ENCODE measurements around the gene GNAZ. TPM values are rescaled to one million over a fixed set of nuclear protein-coding genes. Genes with fewer than 3 reads are reported as not detected.

The GNAZ gene
- total RNA-seq, 5 donors from 2014 or later (not counting 1 experiment from before 2014, with no cell fraction given) = 0.70 to 1.4 (median 1.3) TPM

DNA sequence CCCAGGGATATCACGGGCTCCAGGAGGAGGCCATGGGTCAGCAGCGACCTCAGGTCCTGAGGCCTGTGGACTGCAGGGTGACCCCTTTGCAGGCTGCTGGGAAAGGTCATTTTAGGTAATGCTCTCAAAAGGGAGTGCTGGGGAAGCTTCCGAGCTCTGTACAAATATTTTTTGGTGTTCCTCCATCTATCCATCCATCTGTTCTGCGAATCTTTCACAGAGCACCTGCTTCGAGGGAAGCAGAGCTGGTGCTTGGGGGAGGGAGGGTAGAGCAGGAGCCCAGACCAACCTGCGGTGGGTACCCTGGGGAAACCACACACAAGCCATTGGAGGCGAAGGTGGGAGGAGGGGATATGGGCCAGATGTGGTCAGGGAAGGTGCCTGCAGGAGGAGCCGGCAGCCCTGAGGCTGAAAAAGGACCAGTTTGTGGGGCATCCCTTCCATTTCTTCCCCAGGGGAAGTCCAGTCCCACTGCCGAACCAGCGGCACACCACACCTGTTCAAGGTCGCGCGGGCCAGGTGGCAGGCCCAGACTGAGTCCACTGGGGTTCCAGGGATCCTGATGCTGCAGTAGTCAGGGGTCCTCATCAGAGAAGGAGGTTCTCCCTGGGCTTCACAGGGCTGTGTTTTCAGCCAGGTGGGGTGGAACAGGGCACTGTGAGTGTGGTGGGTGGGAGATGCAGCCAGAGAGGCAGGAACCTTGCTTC lies 13.1 kb downstream of the GNAZ start:
- H3K4me3 ChIP-seq (ENCODE audit: control insufficient read depth in 1 of 2, extremely low read depth in 1 of 2, low read length in 1 of 2) = no peak overlapping the region
- H3K4me1 ChIP-seq (ENCODE audit: control insufficient read depth in 1 of 2, extremely low read depth in 1 of 2, insufficient read depth in 2 of 2, low read length in 2 of 2) = peaks cover 0 to 6% of the 10 kb centered on the region in 2 experiments
- no peak overlapping the region for H3K27ac ChIP-seq (ENCODE audit: low read length)
- H3K4me1 Mint-ChIP-seq = peaks cover 0 to 16% (median 6%) of the 10 kb centered on the region in 3 donors
- H3K27ac Mint-ChIP-seq = no peak overlapping the region
- H3K27me3 Mint-ChIP-seq = peaks cover 0 to 4% of the 10 kb centered on the region in 2 donors
- H3K36me3 ChIP-seq (ENCODE audit: control insufficient read depth in 2 of 2, extremely low read depth in 1 of 2, insufficient read depth in 1 of 2, low read length in 1 of 2) = no peaks in the 10 kb centered on the region
- H3K9me3 Mint-ChIP-seq = no peaks in the 10 kb centered on the region
- H3K36me3 Mint-ChIP-seq = no peaks in the 10 kb centered on the region
- no peak for DNase-seq
- ChIA-PET POLR2A (no interaction called here), CTCF (no interaction called here)
- H3K9me3 ChIP-seq = no peaks in the 10 kb centered on the region
- WGBS (ENCODE audit: insufficient coverage) = 88% methylated on average over 6 of the region's 13 CpGs
- ATAC-seq (replicated peaks in 1 of 4) = no peak
- H3K27me3 ChIP-seq (replicated peaks in 1 of 2; ENCODE audit: control insufficient read depth in 2 of 2, extremely low read depth in 1 of 2, insufficient read depth in 2 of 2, low read length in 1 of 2) = peaks cover 0 to 16% of the 10 kb centered on the region in 2 experiments
- no peak overlapping the region for H3K4me3 Mint-ChIP-seq

DNA sequence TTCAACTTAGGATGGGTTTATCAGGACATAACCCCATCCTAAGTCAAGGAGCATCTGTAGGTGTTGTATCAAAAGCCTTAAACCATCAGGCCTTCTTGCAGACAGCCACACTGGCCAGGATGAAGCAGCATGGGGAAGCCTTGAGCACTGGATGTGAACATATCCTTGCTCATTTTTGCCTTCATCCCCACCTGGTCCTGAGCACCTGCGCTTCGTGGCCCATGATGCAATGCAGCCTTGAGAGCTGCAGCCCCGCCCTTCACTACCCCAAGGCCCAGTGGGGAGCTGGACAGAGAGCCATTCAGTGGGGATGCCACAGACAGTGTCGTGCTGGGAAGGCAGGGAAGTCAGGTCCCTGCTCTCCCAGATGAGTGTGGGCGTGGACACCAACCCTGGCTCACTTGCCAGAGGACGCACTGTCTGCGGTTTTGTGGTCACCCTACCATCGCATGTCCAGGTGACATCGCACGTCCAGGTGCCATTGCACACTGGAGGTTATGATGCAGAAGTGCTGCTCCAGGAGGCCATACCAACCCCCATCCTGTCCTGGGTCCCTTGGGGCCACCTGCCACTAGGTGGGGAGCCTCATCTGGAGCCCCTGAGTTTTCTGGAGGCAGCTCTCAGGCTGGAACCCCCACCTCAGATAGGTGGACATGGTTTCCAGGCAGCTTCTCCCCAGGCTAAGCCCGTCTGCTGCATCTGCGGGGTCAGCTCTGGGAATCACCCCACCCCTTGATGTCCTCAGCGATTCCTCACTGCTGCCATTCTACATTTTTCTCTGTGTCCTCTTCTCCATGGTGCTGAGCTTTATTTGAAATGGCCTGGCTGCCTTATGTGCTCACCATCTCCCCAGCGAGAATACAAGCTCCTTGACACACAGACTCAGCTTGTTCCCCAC lies 14.4 kb downstream of the GNAZ start:
- Mint-ChIP-seq H3K36me3 (no peaks in the 10 kb centered on the region), H3K27me3 (no peaks in the 10 kb centered on the region), H3K4me3 (no peak overlapping the region), H3K27ac (no peak overlapping the region), H3K4me1 (peaks cover 0 to 19% (median 6%) of the 10 kb centered on the region in 3 donors), H3K9me3 (no peaks in the 10 kb centered on the region)
- Histone ChIP-seq H3K27ac (ENCODE audit: low read length) (no peak overlapping the region), H3K36me3 (ENCODE audit: control insufficient read depth in 2 of 2, extremely low read depth in 1 of 2, insufficient read depth in 1 of 2, low read length in 1 of 2) (no peaks in the 10 kb centered on the region), H3K4me3 (ENCODE audit: control insufficient read depth in 1 of 2, extremely low read depth in 1 of 2, low read length in 1 of 2) (no peak overlapping the region), H3K27me3 (replicated peaks in 1 of 2; ENCODE audit: control insufficient read depth in 2 of 2, extremely low read depth in 1 of 2, insufficient read depth in 2 of 2, low read length in 1 of 2) (peaks cover 0 to 15% of the 10 kb centered on the region in 2 experiments), H3K9me3 (no peaks in the 10 kb centered on the region), H3K4me1 (ENCODE audit: control insufficient read depth in 1 of 2, extremely low read depth in 1 of 2, insufficient read depth in 2 of 2, low read length in 2 of 2) (peaks cover 0 to 9% of the 10 kb centered on the region in 2 experiments)
- ChIA-PET CTCF (no interaction called here), POLR2A (no interaction called here)
- no peak for ATAC-seq (replicated peaks in 1 of 4)
- DNase-seq = no peak
- WGBS (ENCODE audit: insufficient coverage) = 87% methylated on average over 12 of the region's 14 CpGs

DNA sequence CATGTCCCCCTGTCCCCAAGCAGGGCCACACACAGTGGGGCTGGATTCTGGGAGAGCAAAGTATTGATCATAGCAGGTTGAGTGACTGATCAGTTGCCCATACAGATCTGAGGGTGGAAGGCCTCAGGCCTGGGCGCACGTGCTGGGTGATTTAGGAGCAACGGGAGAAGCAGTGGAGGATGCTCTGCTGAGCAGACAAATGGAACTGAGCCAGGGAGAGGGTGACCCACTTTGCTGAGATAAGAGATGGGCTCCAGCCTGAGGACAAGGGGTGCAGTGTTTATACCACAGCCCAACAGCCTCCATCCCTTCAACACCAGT lies 15.0 kb downstream of the GNAZ start:
- ChIA-PET POLR2A (no interaction called here), CTCF (no interaction called here)
- Histone ChIP-seq H3K4me3 (ENCODE audit: control insufficient read depth in 1 of 2, extremely low read depth in 1 of 2, low read length in 1 of 2) (no peak overlapping the region), H3K27ac (ENCODE audit: low read length) (no peak overlapping the region), H3K36me3 (ENCODE audit: control insufficient read depth in 2 of 2, extremely low read depth in 1 of 2, insufficient read depth in 1 of 2, low read length in 1 of 2) (no peaks in the 10 kb centered on the region), H3K9me3 (no peaks in the 10 kb centered on the region), H3K27me3 (replicated peaks in 1 of 2; ENCODE audit: control insufficient read depth in 2 of 2, extremely low read depth in 1 of 2, insufficient read depth in 2 of 2, low read length in 1 of 2) (peaks cover 0 to 14% of the 10 kb centered on the region in 2 experiments), H3K4me1 (ENCODE audit: control insufficient read depth in 1 of 2, extremely low read depth in 1 of 2, insufficient read depth in 2 of 2, low read length in 2 of 2) (peaks cover 0 to 9% of the 10 kb centered on the region in 2 experiments)
- H3K4me3 Mint-ChIP-seq = no peak overlapping the region
- no peaks in the 10 kb centered on the region for H3K27me3 Mint-ChIP-seq
- no peaks in the 10 kb centered on the region for H3K36me3 Mint-ChIP-seq
- no peaks in the 10 kb centered on the region for H3K9me3 Mint-ChIP-seq
- peaks cover 0 to 19% (median 6%) of the 10 kb centered on the region in 3 donors for H3K4me1 Mint-ChIP-seq
- ATAC-seq (replicated peaks in 1 of 4) = no peak
- no peak for DNase-seq
- WGBS (ENCODE audit: insufficient coverage) = no CpG with 5 or more reads among the region's 3 CpGs
- no peak overlapping the region for H3K27ac Mint-ChIP-seq

DNA sequence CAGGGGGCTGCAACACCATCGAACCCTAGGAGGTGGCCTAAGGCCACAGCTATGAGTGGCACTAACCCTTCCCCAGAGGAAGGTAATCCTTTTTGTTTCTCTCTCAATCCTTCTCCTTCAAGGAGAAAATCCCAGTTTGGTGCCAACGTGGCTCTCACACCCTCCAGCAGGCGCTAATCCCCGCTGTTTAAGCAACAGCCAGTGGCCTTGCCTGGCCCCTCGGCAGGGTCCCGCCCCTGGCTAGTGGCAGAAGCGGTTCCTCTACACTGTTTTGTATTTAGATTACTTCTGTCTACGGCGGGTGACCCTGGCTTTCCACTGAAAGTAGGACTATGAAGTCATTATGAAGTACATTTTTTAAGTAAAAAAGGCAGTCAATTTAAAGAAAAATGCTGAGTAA lies 15.5 kb downstream of the GNAZ start:
- Histone ChIP-seq H3K27me3 (replicated peaks in 1 of 2; ENCODE audit: control insufficient read depth in 2 of 2, extremely low read depth in 1 of 2, insufficient read depth in 2 of 2, low read length in 1 of 2) (peaks cover 0 to 14% of the 10 kb centered on the region in 2 experiments), H3K4me3 (ENCODE audit: control insufficient read depth in 1 of 2, extremely low read depth in 1 of 2, low read length in 1 of 2) (no peak overlapping the region), H3K36me3 (ENCODE audit: control insufficient read depth in 2 of 2, extremely low read depth in 1 of 2, insufficient read depth in 1 of 2, low read length in 1 of 2) (no peaks in the 10 kb centered on the region), H3K4me1 (ENCODE audit: control insufficient read depth in 1 of 2, extremely low read depth in 1 of 2, insufficient read depth in 2 of 2, low read length in 2 of 2) (peaks cover 0 to 9% of the 10 kb centered on the region in 2 experiments), H3K9me3 (no peaks in the 10 kb centered on the region), H3K27ac (ENCODE audit: low read length) (no peak overlapping the region)
- ATAC-seq (replicated peaks in 1 of 4) (no peak), DNase-seq (no peak)
- no peaks in the 10 kb centered on the region for H3K9me3 Mint-ChIP-seq
- no peak overlapping the region for H3K27ac Mint-ChIP-seq
- no peak overlapping the region for H3K4me3 Mint-ChIP-seq
- POLR2A ChIA-PET = no interaction called here
- H3K27me3 Mint-ChIP-seq = no peaks in the 10 kb centered on the region
- peaks cover 0 to 18% (median 6%) of the 10 kb centered on the region in 3 donors for H3K4me1 Mint-ChIP-seq
- 94% methylated on average over 7 of the region's 9 CpGs for WGBS (ENCODE audit: insufficient coverage)
- CTCF ChIA-PET = no interaction called here
- H3K36me3 Mint-ChIP-seq = no peaks in the 10 kb centered on the region

DNA sequence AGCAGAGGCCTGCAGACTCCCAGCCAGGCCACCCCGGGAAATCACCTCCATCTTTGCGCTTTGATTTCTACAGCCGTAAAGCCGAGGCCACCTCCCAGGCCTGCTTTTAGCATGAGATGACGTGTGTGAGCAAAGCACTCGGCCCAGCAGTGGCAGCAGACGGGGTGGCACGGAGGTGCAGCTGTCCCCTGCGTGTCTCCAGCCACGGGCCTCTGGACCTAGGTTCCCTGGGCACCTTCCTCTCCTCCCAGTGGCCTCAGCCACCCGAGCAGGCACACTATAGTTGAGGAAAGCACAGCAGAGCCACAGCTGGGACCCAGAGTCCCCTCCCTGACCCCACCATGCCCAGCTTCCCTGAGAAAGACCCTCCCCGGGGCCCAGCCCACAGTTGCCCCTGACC lies 15.9 kb downstream of the GNAZ start:
- WGBS (ENCODE audit: insufficient coverage) = 88% methylated on average over 11 of the region's 12 CpGs
- POLR2A ChIA-PET = no interaction called here

DNA sequence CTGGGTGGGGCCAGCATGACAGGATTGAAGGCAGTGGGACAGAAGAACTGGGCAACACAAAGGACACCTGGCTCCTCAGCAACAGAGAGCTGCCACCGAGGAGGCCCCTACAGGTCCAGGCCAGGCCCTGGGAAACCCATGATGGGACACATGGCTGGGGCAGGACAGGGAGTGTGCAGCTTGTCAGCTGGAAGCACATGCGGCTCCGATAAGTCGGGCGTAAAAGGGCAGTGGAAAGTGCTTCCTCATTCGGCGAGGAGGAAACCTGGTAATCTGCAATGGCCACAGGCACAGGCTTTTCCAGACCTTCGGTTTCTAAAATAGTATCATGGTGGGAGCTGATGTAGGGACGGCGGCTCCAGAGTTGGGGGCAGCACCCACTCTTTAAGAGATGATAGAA lies 16.5 kb downstream of the GNAZ start:
- no peak for ATAC-seq (replicated peaks in 1 of 4)
- H3K4me3 Mint-ChIP-seq = no peak overlapping the region
- no peaks in the 10 kb centered on the region for H3K36me3 Mint-ChIP-seq
- ChIA-PET CTCF (no interaction called here), POLR2A (no interaction called here)
- H3K4me3 ChIP-seq (ENCODE audit: control insufficient read depth in 1 of 2, extremely low read depth in 1 of 2, low read length in 1 of 2) = no peak overlapping the region
- no peaks in the 10 kb centered on the region for H3K27me3 Mint-ChIP-seq
- H3K9me3 Mint-ChIP-seq = no peaks in the 10 kb centered on the region
- no peaks in the 10 kb centered on the region for H3K36me3 ChIP-seq (ENCODE audit: control insufficient read depth in 2 of 2, extremely low read depth in 1 of 2, insufficient read depth in 1 of 2, low read length in 1 of 2)
- peaks cover 0 to 14% of the 10 kb centered on the region in 2 experiments for H3K27me3 ChIP-seq (replicated peaks in 1 of 2; ENCODE audit: control insufficient read depth in 2 of 2, extremely low read depth in 1 of 2, insufficient read depth in 2 of 2, low read length in 1 of 2)
- H3K4me1 Mint-ChIP-seq = peaks cover 0 to 17% (median 4%) of the 10 kb centered on the region in 3 donors
- no peaks in the 10 kb centered on the region for H3K9me3 ChIP-seq
- DNase-seq = no peak
- H3K4me1 ChIP-seq (ENCODE audit: control insufficient read depth in 1 of 2, extremely low read depth in 1 of 2, insufficient read depth in 2 of 2, low read length in 2 of 2) = peaks cover 0 to 9% of the 10 kb centered on the region in 2 experiments
- H3K27ac Mint-ChIP-seq = no peak overlapping the region
- no peak overlapping the region for H3K27ac ChIP-seq (ENCODE audit: low read length)
- WGBS (ENCODE audit: insufficient coverage) = 62% methylated on average over 10 of the region's 10 CpGs

More for the DNA sequence above, 15.9 kb downstream of the GNAZ start:
- peaks cover 0 to 17% (median 4%) of the 10 kb centered on the region in 3 donors for H3K4me1 Mint-ChIP-seq
- no peak overlapping the region for H3K4me3 Mint-ChIP-seq
- no peaks in the 10 kb centered on the region for H3K9me3 Mint-ChIP-seq
- peaks cover 0 to 9% of the 10 kb centered on the region in 2 experiments for H3K4me1 ChIP-seq (ENCODE audit: control insufficient read depth in 1 of 2, extremely low read depth in 1 of 2, insufficient read depth in 2 of 2, low read length in 2 of 2)
- H3K27ac ChIP-seq (ENCODE audit: low read length) = no peak overlapping the region
- CTCF ChIA-PET = no interaction called here
- no peaks in the 10 kb centered on the region for H3K9me3 ChIP-seq
- peaks cover 0 to 14% of the 10 kb centered on the region in 2 experiments for H3K27me3 ChIP-seq (replicated peaks in 1 of 2; ENCODE audit: control insufficient read depth in 2 of 2, extremely low read depth in 1 of 2, insufficient read depth in 2 of 2, low read length in 1 of 2)
- H3K4me3 ChIP-seq (ENCODE audit: control insufficient read depth in 1 of 2, extremely low read depth in 1 of 2, low read length in 1 of 2) = no peak overlapping the region
- H3K36me3 Mint-ChIP-seq = no peaks in the 10 kb centered on the region
- H3K27ac Mint-ChIP-seq = no peak overlapping the region
- no peaks in the 10 kb centered on the region for H3K27me3 Mint-ChIP-seq
- DNase-seq = no peak
- H3K36me3 ChIP-seq (ENCODE audit: control insufficient read depth in 2 of 2, extremely low read depth in 1 of 2, insufficient read depth in 1 of 2, low read length in 1 of 2) = no peaks in the 10 kb centered on the region
- no peak for ATAC-seq (replicated peaks in 1 of 4)
